Raji (cell line): ENCODE results near the gene SORL1.

Source experiments
- POLR2A ChIP-seq: IDR thresholded peaks from 2 replicates; pipeline ENCODE4 v1.6.1; 2011; ENCODE audit warnings: low read depth, low read length, control low read depth; ENCODE audit not compliant: insufficient read depth

SORL1 gene

GRCh38 chr11:121636081-121636799 is 184.1 kb downstream of the SORL1 start:
- TF ChIP-seq POLR2A: no peak

- no peak for TF ChIP-seq POLR2A
Observed at GRCh38 chr11:121636800-121637176, 184.7 kb downstream of the SORL1 start.

GRCh38 chr11:121643479-121644186 is 191.5 kb downstream of the SORL1 start:
- no peak for TF ChIP-seq POLR2A

- TF ChIP-seq POLR2A: no peak
Observed at GRCh38 chr11:121644187-121644512, 192.0 kb downstream of the SORL1 start.

GRCh38 chr11:121645001-121645400 is 192.9 kb downstream of the SORL1 start:
- no peak for TF ChIP-seq POLR2A

GRCh38 chr11:121645596-121645995 is 193.5 kb downstream of the SORL1 start:
- TF ChIP-seq POLR2A: no peak

- TF ChIP-seq POLR2A: no peak
Observed at GRCh38 chr11:121648306-121648705, 196.2 kb downstream of the SORL1 start.

- TF ChIP-seq POLR2A: no peak
Observed at GRCh38 chr11:121649798-121650197, 197.7 kb downstream of the SORL1 start.

GRCh38 chr11:121650351-121651256 is 198.5 kb downstream of the SORL1 start:
- no peak for TF ChIP-seq POLR2A

GRCh38 chr11:121651257-121651605 is 199.1 kb downstream of the SORL1 start:
- TF ChIP-seq POLR2A: no peak

- TF ChIP-seq POLR2A: no peak
Observed at GRCh38 chr11:121652971-121653370, 200.9 kb downstream of the SORL1 start.

- no peak for TF ChIP-seq POLR2A
Observed at GRCh38 chr11:121654259-121654842, 202.2 kb downstream of the SORL1 start.

GRCh38 chr11:121654843-121655536 is 202.9 kb downstream of the SORL1 start:
- no peak for TF ChIP-seq POLR2A

GRCh38 chr11:121655537-121656327 is 203.6 kb downstream of the SORL1 start:
- TF ChIP-seq POLR2A: no peak
